HG03025 (cell line): ENCODE results near the gene TMCC1.
"Not testable (repeated sequence)": the region's sequence is repeated elsewhere in the genome, so short reads cannot be mapped to it uniquely, and the experiment has no call there.

Experiments used
- ATAC-seq: cut with Tn5 transposase; IDR thresholded peaks from one replicate; pipeline ENCODE4 v1.9.1; 2021; ENCODE audit warnings: mild to moderate bottlenecking, moderate library complexity; ENCODE audit not compliant: unreplicated experiment, low FRiP score

Gene TMCC1

GRCh38 chr3:129837065-129837642, 56.4 kb downstream of the TMCC1 start:
- ATAC-seq: no peak

- no peak for ATAC-seq
These were observed 57.0 kb downstream of the TMCC1 start for GRCh38 chr3:129836381-129837064.

GRCh38 chr3:129835198-129835597, 58.3 kb downstream of the TMCC1 start:
- ATAC-seq: no peak

GRCh38 chr3:129834580-129834979, 58.9 kb downstream of the TMCC1 start:
- no peak for ATAC-seq

GRCh38 chr3:129831942-129832341, 61.6 kb downstream of the TMCC1 start:
- ATAC-seq: not testable (repeated sequence)

- no peak for ATAC-seq
These were observed 62.0 kb downstream of the TMCC1 start for GRCh38 chr3:129831503-129831902.

GRCh38 chr3:129829640-129830039, 63.9 kb downstream of the TMCC1 start:
- ATAC-seq: no peak

- ATAC-seq: no peak
These were observed 65.7 kb downstream of the TMCC1 start for GRCh38 chr3:129827765-129828164.

- no peak for ATAC-seq
These were observed 68.5 kb downstream of the TMCC1 start for GRCh38 chr3:129824926-129825541.

- no peak for ATAC-seq
These were observed 70.8 kb downstream of the TMCC1 start for GRCh38 chr3:129822679-129823078.

GRCh38 chr3:129822241-129822640, 71.3 kb downstream of the TMCC1 start:
- no peak for ATAC-seq

GRCh38 chr3:129820587-129820986, 72.9 kb downstream of the TMCC1 start:
- no peak for ATAC-seq

GRCh38 chr3:129812589-129812988, 80.9 kb downstream of the TMCC1 start:
- no peak for ATAC-seq

- no peak for ATAC-seq
These were observed 84.2 kb downstream of the TMCC1 start for GRCh38 chr3:129809297-129809696.

GRCh38 chr3:129796146-129796545, 97.4 kb downstream of the TMCC1 start:
- no peak for ATAC-seq

- ATAC-seq: no peak
These were observed 98.1 kb downstream of the TMCC1 start for GRCh38 chr3:129795186-129796010.

- ATAC-seq: no peak
These were observed 99.0 kb downstream of the TMCC1 start for GRCh38 chr3:129794311-129795185.

- no peak for ATAC-seq
These were observed 99.6 kb downstream of the TMCC1 start for GRCh38 chr3:129793942-129794310.

- no peak for ATAC-seq
These were observed 100.2 kb downstream of the TMCC1 start for GRCh38 chr3:129793319-129793718.

GRCh38 chr3:129783470-129783869, 110.0 kb downstream of the TMCC1 start:
- ATAC-seq: no peak
